Epithelial cell of proximal tubule (primary cell): Measurements from ENCODE around the gene PRR11. TPM values are rescaled to one million over a fixed set of nuclear protein-coding genes. Genes with fewer than 3 reads are reported as not detected.

ENCODE experiments used
- DNase-seq: peaks from one replicate; pipeline ENCODE4 v3.0.0-alpha.2; 2011; ENCODE audit warnings: low read depth
- H3K4me3 ChIP-seq: 2 replicates; pipeline ENCODE4 v1.5.1; 2011; ENCODE audit warnings: low read depth, mild to moderate bottlenecking, low read length
- total RNA-seq: library from RNA; depleted of rRNA; stranded (reverse); fragments of >200 nt; gene quantifications from 2 replicates; pipeline ENCODE4 v1.2.3, GENCODE V29; 2015
- TF ChIP-seq, protein P1 (sequence below): conservative IDR thresholded peaks from 2 replicates; pipeline ENCODE4 v1.5.1; 2012; ENCODE audit warnings: low read depth, mild to moderate bottlenecking, low read length

PRR11 gene
- total RNA-seq, 1 donor from 2014 or later: 54.4 TPM

GRCh38 chr17:59181481-59181880, 25.9 kb downstream of the PRR11 start:
- no peak overlapping the region for H3K4me3 ChIP-seq
- no peak for DNase-seq
- TF ChIP-seq, protein P1, sequence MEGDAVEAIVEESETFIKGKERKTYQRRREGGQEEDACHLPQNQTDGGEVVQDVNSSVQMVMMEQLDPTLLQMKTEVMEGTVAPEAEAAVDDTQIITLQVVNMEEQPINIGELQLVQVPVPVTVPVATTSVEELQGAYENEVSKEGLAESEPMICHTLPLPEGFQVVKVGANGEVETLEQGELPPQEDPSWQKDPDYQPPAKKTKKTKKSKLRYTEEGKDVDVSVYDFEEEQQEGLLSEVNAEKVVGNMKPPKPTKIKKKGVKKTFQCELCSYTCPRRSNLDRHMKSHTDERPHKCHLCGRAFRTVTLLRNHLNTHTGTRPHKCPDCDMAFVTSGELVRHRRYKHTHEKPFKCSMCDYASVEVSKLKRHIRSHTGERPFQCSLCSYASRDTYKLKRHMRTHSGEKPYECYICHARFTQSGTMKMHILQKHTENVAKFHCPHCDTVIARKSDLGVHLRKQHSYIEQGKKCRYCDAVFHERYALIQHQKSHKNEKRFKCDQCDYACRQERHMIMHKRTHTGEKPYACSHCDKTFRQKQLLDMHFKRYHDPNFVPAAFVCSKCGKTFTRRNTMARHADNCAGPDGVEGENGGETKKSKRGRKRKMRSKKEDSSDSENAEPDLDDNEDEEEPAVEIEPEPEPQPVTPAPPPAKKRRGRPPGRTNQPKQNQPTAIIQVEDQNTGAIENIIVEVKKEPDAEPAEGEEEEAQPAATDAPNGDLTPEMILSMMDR: no peak

GRCh38 chr17:59185997-59186396, 30.5 kb downstream of the PRR11 start:
- TF ChIP-seq, protein P1: no peak
- no peak for DNase-seq
- H3K4me3 ChIP-seq: no peak overlapping the region

DNA sequence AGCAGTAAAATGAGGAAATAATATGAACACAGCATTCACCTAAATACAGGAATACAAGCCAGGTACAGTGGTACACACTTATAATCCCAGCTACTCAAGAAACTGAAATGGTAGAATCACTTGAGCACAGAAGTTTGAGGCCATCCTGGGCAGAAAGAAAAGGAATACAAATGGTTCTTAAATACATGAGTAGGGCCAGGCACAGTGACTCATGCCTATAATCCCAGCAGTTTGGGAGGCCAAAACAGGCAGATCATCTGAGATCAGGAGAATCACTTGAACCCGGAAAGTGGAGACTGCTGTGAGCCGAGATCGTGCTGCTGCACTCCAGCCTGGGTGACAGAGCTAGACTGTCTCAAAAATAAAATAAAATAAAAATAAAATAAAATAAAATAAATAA, 31.3 kb downstream of the PRR11 start:
- DNase-seq: no peak
- H3K4me3 ChIP-seq: no peak overlapping the region
- TF ChIP-seq, protein P1: no peak

DNA sequence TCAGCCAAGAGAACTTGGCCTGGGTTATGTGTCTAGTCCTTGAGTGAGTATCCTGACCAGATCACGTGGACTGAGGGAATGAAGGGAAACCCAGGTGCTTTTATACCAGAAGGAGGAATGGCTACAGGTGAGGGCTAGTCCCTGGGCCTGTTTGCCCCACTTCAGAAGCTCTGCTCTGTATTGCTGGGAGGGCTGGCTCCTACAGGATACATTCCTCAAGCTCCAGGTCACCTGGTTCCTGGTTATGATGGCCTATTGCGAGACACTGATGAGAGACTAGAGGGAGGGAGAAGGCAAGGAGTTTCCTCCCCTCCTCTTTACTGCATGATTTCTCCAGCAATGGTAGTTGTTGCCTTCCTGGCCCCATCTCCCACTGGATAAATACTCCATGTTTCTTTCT, 35.3 kb downstream of the PRR11 start:
- no peak overlapping the region for H3K4me3 ChIP-seq
- TF ChIP-seq, protein P1: no peak
- DNase-seq: no peak

DNA sequence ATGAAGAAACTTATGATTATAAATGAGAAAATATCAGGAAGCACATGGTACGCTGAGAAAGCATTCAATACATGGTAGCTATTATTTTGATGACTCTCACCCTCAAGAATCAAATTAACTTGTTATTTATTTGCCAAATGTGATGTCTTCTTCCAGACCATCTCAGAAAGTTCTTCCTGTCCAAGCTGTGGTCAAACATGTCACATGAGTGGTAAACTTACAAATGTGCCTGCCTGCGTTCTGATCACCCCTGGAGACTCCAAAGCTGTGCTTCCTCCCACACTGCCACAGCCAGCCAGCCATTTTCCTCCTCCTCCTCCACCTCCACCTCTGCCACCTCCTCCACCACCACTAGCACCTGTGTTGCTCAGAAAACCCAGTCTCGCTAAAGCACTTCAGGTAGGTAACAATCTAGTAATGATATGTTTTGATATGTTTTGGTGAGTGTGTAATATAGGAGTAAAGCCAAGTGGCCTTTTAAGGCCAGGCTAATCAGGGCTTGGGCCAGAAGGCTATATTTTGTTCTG, 37.9 kb downstream of the PRR11 start:
- TF ChIP-seq, protein P1: no peak
- no peak for DNase-seq
- H3K4me3 ChIP-seq: no peak overlapping the region

DNA sequence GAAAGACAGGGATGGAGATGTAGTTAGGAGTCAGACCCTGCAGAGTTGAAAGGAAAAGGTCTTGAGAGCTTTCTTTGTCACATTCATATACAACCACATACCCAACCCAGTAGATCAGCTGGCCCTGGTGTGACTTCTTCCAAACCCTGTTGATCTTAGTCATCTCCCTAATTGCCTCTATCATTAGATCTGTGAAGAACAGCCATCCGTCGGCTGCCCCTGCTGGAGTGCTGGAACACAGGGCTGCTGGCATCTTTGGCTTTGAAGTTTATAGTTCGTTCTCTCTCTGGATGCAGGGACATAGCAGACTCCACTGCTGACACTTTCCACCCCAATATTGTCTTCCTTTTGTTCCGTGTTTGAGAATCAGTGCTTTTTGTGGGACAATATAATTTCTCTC, 43.9 kb downstream of the PRR11 start:
- no peak overlapping the region for H3K4me3 ChIP-seq
- TF ChIP-seq, protein P1: no peak
- no peak for DNase-seq

- TF ChIP-seq, protein P1: no peak
- no peak for DNase-seq
- H3K4me3 ChIP-seq: no peak overlapping the region
Measured at GRCh38 chr17:59202320-59202719, 46.8 kb downstream of the PRR11 start.
